Middle frontal gyrus (tissue), 1 donor: Measurements from ENCODE around the gene FANCI.

ENCODE experiments used
- DNase-seq: peaks from one replicate; pipeline ENCODE4 v3.0.0-alpha.2; 2015; ENCODE audit warnings: low spot score; ENCODE audit errors: extremely low spot score

The FANCI gene

DNA sequence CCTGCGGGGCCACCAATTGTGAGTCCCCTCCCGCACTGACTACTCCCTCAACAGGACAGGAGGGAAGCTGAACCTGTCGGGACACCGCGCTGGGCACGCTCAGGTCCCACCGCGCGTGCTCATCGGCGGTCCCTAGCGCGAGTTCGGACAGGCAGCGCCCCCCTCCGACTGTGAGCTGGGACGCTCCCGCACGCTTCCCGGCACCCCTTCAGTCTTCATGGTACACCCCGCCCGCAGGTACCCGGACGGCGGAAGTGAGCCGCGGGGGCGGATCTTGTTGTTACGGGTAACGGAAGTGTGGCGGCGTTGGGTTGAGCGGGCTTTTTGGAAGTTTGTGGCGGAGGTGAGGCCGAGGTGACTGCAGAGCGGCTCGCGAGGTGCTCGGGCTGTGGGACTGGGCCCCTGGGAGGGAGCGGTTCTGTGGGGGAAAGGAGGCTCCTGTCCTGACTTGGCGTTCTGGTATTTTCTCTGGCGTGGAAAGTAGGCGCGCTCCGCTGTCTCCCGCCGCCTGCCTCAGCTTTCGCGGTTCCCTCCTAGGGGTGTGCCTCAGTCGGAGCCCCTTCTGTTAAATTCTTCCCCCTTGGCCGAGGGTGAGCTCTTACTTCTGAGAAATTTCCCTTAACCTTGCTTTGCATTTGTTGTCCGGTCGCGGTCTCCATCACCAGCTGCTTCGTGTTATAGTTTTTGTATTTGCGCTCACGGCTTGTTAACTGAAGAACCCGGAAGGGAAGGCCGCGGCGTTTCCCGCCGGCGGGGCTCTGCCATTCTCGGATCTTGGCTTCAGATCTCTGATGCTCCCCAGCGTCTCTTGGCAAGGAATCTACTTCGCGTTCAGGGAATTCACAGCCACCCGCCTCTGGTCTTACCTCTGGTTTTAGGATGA is at the start of gene FANCI:
Gene FANCI, plus strand, starts transcription at position 289 of the 883 bp plus-strand sequence. CDS start 3,669 bp downstream, outside the sequence.
- DNase-seq: peak; percentile 89

DNA sequence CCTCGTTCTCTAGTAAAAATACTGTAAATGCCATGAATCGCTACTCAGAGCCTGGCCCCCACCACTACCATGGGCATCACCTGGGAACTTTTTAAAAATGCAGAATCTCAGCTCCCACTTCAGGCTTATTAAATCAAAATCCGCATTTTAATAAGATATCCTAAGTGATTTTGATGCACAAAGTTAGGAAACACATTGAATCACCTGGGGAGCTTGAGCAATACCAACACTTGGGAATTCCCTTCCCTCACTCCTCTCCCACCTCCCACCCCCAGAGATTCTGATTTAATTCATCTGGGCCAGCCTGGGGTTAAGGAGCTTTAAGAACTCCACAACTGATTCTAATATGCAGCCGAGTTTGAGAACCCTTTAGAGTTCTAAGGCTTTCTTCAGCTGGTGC is 49.2 kb upstream of the FANCI start:
- DNase-seq: no peak

DNA sequence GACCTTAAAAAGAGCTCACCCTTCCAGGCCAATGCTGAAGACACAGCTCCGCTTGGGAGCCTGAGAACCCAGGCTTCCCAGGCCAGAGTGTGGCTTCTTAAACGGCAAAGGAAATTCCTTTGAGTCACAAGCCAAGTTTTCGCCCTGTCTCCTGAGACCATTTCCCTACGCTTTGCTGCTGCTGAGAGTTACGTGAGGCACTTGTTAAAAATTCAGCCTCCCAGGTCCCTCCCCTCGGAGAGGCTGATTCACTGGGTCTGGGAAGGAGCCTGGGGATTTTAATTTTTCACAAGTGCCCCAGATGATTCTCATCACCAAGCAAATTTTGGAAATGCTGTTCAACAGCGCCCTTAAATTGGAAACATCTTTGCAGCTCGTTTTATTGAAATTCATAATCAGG is 47.9 kb upstream of the FANCI start:
- no peak for DNase-seq

DNA sequence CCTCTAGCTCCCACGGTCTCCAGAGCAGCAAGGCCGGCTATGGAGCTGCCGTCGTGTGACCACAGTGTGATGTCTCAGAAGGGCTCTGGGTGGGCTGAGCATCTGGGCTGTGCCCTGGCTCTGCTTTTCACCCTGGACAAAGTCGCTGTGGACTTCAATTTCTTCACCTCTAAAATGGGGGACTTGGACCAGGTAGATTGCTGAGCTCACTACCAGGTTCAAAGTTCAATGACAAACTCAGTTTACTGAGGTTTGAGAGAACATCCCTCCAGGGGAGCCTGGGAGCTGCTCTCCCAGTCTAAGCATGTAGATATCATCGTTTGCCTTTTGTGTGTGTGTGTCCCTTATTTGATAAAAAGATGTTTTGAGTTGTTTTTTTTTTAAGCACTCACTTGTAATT is 47.5 kb upstream of the FANCI start:
- DNase-seq: no peak

DNA sequence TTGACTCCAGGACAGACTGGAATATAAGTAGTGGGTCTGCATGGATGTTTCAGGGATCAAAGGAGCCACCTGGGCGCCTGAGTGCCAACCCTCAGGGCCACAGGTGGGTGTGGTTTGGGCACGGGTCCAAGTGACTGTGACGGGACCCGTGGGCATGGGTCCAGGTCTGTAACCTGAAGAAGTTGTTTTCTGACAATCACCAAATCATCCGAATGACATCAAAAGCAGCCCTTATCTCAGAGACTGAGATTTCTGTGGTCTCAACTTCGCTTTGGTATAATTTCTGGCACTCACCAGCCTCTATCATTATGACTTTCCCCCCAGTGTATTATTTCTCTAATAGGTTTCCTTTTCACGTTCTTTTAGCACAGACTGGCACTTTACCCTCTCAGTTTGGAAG is 46.8 kb upstream of the FANCI start:
- no peak for DNase-seq

DNA sequence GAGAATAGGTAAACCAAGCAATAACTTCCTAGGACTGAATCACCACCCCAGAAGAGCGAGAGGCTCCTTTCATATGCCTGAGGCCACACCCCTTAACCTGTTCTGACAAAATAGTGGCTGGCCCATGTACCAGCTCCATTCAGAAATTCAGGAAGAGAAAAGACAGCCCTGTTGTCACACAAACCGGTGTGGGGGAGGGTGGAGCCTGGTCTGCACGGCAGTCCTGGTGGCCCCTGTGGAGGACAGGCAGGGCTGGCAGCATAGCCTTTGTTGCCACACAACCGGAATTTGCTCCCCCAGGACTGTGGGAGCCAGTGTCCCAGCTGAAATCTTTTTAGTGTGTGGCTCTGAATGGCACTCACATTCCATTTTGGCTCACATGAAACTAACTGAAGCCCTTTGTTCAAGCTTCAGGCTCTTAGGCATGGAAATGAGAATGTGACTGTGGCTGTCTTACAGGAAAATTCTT is 46.2 kb upstream of the FANCI start:
- DNase-seq: peak; percentile 66

DNA sequence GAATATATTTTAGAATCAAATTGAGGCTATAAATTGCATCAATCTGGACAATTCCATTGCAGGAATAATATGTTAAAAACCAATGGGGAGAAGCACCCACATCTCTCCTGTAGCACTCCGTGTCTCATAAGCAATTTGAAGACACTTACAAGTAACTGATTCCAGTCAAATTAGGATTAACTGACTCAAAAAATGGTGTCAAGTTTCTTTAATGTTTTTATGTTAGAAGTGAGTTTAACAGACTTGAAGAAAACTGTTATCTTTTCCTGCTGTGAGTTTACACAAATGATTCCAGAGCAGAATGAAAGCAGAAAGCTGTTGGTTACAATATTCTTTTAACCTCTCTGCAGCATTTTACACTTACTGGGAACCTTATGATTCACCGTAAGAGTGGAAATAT is 45.6 kb upstream of the FANCI start:
- no peak for DNase-seq

DNA sequence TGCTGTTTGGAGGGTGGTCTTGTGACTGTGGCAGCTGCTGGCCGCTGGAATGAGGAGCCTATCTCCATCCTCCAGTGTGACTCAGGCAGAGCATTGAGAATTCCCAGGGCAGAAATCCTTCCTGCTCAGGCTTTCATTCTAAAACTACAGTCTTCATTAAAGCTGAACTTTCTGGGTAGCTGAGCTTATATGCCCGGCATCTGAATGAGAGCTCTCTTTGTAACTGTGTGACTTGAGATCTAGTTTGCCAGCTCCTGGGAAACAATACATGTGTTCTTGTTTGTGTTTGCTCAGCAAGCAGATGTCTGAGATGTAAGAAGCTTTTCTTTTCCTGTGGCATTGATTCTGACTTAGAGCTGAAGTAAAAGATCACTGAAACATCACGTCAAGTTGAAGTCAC is 44.8 kb upstream of the FANCI start:
- DNase-seq: peak; percentile 60

DNA sequence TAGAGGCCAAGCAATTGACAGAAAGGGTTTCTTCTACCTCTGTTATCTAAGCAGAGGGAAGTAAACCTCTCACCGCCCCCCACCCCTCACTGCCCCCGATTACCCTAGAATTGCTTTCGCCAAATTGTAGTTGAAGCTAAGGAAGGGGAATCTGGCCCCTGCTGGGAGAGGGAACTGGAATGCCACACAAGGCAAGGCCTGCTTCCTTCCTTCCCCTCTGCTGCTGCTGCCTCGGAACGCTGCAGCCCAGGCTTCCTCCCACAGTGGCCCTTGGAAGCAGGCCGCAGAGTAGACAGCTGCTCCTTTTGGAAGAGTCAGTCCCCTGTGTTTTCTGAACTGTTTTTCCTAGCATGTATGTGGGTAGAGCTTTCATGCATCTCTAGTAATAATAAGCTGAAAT is 44.0 kb upstream of the FANCI start:
- DNase-seq: no peak

DNA sequence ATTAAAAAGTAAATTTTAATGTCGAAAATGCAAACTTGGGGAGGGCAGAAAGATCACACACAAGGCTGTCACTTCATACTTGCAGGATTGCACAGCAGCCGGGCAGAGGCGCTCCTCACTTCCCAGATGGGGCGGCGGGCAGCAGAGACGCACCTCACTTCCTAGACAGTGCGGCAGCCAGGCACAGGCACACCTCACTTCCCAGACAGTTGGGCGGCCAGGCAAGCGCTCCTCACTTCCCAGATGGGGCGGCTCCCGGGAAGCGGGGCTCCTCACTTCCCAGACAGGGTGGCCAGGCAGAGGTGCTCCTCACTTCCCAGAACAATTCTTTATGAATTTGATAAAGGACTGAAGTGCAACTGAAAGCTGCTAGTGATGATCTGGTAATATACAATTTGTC is 43.6 kb upstream of the FANCI start:
- DNase-seq: no peak

DNA sequence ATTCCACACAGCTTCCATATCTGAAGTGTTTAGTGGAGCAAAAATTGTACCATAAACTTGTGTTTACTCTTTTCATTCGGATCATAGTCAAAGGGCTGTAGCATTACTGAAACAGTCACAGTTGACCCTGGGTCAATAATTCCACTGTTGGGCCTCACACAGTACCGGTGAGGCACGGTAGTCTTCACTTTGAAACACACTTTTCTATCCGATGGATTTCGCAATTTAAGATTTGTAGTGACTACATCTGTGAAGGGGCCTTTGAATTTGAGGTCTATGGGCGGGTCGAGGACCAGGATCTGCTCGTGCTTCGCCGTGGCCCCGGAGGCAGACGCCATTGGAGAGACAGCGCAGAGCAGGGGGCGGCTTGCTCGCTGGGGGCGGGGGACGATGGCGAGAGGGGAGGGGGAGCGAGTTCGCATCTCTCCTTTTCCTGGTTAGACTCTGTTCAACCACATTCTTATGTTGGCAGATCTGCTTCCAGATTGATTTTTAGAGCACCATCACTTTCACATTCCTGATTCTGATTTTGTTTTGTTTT is 42.2 kb upstream of the FANCI start:
- no peak for DNase-seq

DNA sequence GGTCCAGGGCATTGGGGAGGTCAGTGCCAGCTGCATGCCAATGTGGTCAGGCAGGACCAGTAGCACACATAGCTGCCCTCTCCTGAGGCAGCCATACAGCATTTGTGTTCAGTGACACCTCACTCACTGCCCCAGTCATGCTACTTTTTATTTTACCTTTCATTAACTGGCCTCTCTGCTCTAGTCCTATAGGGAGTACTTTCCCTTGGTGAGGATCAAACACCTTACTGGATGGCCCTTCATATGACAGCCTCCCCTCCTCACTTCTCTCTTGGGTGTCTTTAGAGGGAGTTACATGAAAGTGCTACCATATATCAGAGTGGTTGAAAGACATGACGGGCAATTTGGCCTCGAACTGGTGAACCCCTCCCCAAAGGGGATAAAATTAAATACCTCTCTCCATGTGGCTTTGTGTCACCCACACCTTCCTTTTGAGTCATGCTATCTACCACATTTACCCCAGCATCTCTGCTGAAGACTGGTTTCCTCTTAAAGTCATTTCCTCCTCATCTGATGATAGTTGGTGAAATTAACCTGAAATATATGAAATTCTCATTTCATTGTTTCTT is 40.0 kb upstream of the FANCI start:
- DNase-seq: no peak

DNA sequence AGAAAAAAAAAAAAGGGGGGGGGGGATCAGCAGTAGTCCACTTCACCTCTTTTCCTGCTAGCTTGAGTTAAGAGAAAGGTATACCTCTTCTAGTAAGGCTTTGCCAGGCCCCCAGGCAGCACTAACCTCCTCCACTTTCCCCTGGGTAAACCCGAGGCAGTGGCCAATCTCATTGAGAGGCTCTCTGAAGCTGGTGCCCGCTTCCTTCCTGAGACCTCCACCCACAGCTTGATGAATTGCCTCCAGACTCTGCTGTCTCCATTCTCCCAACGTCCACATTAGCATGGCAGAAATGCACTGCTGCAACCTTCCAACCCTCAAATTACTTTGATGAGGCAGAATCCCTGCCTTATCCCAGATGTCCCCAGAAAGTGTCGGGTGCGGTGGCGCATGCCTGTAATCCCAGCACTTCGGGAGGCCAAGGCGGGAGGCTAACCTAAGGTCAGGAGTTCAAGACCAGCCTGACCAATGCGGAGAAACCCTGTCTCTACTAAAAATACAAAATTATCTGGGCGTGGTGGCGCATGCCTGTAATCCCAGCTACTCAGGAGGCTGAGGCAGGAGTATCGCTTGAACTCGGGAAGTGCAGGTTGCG is 37.7 kb upstream of the FANCI start:
- DNase-seq: no peak

DNA sequence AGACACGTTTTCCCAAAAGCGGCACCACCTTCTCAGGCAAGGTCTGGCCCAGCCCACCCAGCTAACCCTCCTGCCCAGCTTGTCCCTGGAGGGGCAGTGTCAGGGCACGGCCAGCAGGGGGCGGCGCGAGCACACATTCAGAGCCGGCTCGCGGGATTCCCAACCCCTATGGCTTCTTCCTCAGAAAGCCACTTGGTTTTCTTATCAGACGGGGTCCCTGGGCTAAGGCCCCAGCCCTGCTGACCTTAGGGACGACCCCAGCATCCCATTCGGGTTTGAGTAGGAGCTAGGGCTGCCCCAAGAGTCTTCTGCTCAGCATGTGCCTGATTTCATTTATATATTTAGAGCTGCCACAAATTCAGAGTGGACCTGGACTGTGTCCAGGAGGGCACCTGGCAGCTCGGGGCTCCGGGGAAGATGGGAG is 36.9 kb upstream of the FANCI start:
- DNase-seq: peak; percentile 67

DNA sequence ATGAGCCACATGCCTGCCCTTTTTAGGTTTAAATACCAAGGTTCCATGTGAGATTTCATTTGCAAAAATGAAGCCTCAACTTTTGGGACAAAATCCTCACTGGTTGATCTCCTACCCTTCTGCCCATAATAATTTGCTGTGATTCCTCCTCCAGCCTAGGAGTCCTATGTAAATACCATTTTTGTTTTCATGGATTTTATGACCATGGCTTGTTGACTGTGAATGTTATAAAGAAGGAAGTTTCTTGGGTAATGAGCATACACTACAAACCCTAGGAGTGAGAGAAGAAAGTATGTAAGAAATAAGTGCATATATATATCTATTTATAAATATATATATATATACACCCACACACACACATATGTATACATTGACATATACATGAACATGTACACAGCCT is 35.5 kb upstream of the FANCI start:
- DNase-seq: no peak

DNA sequence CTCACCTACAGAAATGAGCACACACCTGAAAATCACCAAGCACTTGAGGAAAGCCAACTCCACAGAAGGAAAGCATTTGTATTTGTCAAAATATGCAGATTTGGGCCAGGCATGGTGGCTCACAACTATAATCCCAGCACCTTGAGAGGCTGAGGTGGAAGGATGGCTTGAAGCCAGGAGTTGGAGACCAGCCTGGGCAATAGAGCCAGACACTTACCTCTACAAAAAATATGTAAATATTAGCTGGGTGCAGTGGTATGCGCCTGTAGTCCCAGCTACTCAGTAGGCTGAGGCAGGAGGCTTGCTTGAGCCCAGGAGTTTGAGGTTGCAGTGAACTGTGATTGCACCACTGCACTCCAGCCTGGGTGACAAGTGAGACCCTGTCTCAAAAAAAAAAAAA is 34.7 kb upstream of the FANCI start:
- DNase-seq: no peak

DNA sequence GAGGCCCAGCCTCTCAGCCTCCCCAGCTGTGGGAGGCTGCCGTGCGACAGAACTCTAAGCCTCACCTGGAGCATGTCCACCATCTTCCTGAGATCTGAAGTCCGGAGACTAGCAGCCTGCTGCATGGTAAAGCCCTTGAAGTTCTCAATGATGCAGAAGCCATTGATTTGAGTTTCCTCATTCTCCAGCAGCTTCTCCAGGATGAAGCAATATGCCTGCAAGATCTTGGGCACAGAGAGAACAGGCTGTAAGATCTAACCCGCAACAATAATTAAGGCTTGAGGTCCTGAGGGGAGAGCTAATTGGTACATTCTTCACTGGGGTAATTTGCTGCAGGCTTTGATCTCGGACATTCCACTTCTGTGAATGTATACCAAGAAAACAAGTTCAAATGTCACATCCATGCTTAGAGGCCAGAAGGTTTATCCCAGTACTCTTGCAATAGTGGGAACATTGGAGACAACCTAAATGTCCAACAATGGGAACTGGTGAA is 32.1 kb upstream of the FANCI start:
- no peak for DNase-seq

DNA sequence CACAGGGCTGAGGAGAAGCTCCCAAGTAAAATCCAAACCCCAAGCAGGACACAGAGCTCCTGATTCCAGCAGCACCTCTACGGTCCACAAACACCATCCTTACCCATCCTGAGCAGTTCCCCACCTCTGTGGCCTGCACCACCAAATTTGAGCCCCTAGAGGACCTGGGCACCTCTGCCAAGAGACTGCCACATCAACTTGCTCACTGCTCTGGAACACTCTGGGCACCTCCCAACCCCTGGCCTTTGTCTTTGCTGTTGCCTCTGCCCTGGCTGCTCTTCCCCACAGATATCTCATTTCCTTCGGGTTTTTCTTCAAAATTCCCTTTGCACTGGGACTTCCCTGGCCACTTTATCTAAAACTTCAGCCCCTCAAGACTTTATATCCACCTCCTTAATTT is 28.2 kb upstream of the FANCI start:
- no peak for DNase-seq

DNA sequence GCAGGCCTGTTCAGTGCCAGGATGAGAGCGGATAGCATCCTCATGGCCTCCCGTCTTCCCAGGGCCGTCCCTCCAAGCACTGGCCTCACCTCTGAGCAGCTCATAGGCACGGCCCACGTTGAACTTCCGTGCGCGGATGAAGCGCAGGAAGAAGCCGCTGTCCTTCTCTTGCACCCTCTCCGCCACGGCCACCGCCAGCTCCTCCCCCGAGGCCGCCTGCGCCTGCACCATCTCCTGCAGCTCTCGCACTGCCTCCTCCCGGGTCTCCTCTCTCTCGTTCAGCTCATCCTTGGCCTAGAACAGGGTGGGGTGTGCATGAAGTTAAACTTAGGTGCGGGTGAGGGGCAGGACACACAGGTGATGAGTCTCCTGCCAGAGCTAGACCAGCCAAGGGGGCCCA is 26.7 kb upstream of the FANCI start:
- DNase-seq: no peak

DNA sequence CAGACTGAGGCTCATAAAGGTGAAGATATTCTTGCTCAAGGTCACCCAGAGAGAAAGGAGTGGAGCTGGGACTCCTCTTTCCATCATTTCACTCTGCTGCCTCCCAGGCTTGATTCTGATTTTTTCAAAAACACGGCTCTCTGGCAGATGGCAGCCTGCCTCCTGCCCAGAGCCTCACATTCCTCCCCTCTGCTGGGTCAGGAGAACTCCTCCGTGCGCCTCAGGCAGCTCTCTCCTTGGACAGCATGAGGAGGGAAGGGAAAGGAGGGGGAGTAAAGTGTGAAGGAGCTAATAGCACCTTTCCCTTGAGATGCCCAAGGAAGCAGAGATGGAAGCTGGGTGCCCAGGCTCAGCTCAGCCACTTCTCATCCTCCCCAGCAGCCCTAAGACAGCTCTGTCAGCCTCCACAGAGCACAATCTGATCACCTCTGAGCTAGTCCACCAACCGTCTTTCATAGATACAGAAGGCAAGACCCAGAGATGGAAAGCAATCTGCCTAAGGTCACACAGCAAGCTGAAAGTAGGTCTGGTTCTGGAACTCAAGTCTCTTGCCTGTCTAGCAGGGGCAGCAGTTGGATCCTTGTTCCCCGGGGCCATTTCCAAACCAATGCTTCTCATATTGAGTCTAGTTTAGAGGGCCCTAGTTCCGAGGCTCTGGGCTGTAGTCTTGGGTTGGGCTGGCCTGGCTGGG is 25.9 kb upstream of the FANCI start:
- DNase-seq: no peak

DNA sequence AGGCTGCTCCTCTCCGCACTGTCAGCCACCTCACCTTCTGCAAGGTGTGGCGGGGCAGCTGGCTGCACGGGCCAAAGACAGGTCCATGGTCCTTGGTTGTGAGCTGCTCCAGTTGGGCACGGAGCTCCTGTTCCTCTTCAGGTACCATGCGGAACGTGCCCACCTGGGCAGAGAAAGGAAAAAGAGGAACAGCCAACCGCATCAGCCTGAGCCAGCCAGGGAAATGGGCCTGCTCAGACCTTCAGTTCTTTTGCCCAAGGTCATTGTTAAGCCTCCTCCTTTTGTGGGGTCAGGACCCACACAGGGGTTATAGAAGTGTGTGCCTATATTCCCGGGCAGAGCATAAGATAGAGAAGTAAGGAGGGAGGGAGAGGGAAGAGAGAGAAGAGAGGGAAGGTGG is 25.2 kb upstream of the FANCI start:
- DNase-seq: no peak
